Chondrocyte (in vitro differentiated cells): ENCODE data around the gene PRLR. TPM values are rescaled to one million over a fixed set of nuclear protein-coding genes. Genes with fewer than 3 reads are reported as not detected.

Source experiments
- DNase-seq: peaks from one replicate; pipeline ENCODE4 v3.0.0; 2021; ENCODE audit warnings: mixed read lengths, low spot score
- H3K27ac Mint-ChIP-seq: one replicate; pipeline ENCODE4 v1.8.0; 2021; ENCODE audit warnings: mild to moderate bottlenecking, moderate library complexity, mixed read lengths; ENCODE audit not compliant: unreplicated experiment
- H3K27me3 Mint-ChIP-seq: 2 replicates; pipeline ENCODE4 v1.8.0; 2021; ENCODE audit warnings: low read depth, mixed read lengths
- H3K36me3 Mint-ChIP-seq: 2 replicates; pipeline ENCODE4 v1.8.0; 2021; ENCODE audit warnings: low read depth, mixed read lengths
- H3K4me1 Mint-ChIP-seq: 2 replicates; pipeline ENCODE4 v1.8.0; 2021; ENCODE audit warnings: low read depth, mild to moderate bottlenecking, mixed read lengths
- H3K4me3 Mint-ChIP-seq: one replicate; pipeline ENCODE4 v1.8.0; 2021; ENCODE audit warnings: mild to moderate bottlenecking, moderate library complexity, mixed read lengths; ENCODE audit not compliant: unreplicated experiment
- H3K9me3 Mint-ChIP-seq: 2 replicates; pipeline ENCODE4 v1.8.0; 2021; ENCODE audit warnings: low read depth, mixed read lengths
- CTCF ChIP-seq: fragments of 200-600 bp; sonication (generic); IDR thresholded peaks from 2 replicates; pipeline ENCODE4 v1.5.0; 2021; ENCODE audit warnings: antibody characterized with exemption, mild to moderate bottlenecking, moderate library complexity
- total RNA-seq: library from RNA; stranded (reverse); gene quantifications from 3 replicates; pipeline ENCODE4 v1.2.1, GENCODE V29; 2021

Gene PRLR
- total RNA-seq, 1 donor from 2014 or later, result 0.05 TPM

GRCh38 chr5:35129276-35129675, 101.0 kb downstream of the PRLR start:
- Mint-ChIP-seq H3K27ac (no peak overlapping the region), H3K9me3 (peaks cover 4% of the 10 kb centered on the region), H3K4me1 (no peaks in the 10 kb centered on the region), H3K4me3 (no peak overlapping the region), H3K36me3 (no peaks in the 10 kb centered on the region), H3K27me3 (peaks cover 2% of the 10 kb centered on the region)
- no peak for TF ChIP-seq CTCF
- DNase-seq, result no peak

GRCh38 chr5:35127006-35127405, 103.3 kb downstream of the PRLR start:
- no peak overlapping the region for H3K27ac Mint-ChIP-seq
- TF ChIP-seq CTCF, result no peak
- peaks cover 4% of the 10 kb centered on the region for H3K9me3 Mint-ChIP-seq
- no peaks in the 10 kb centered on the region for H3K4me1 Mint-ChIP-seq
- H3K27me3 Mint-ChIP-seq, result peaks cover 2% of the 10 kb centered on the region
- H3K36me3 Mint-ChIP-seq, result no peaks in the 10 kb centered on the region
- DNase-seq, result no peak
- H3K4me3 Mint-ChIP-seq, result no peak overlapping the region

- Mint-ChIP-seq H3K4me3 (no peak overlapping the region), H3K36me3 (no peaks in the 10 kb centered on the region), H3K27ac (no peak overlapping the region), H3K27me3 (peaks cover 2% of the 10 kb centered on the region), H3K4me1 (no peaks in the 10 kb centered on the region), H3K9me3 (peaks cover 4% of the 10 kb centered on the region)
- no peak for DNase-seq
- TF ChIP-seq CTCF, result no peak
Observed at GRCh38 chr5:35125746-35126145, 104.5 kb downstream of the PRLR start.

- Mint-ChIP-seq H3K4me3 (no peak overlapping the region), H3K9me3 (no peaks in the 10 kb centered on the region), H3K36me3 (no peaks in the 10 kb centered on the region), H3K4me1 (no peaks in the 10 kb centered on the region), H3K27ac (no peak overlapping the region), H3K27me3 (peaks cover 2% of the 10 kb centered on the region)
- no peak for TF ChIP-seq CTCF
- DNase-seq, result no peak
Observed at GRCh38 chr5:35124932-35125331, 105.4 kb downstream of the PRLR start.

GRCh38 chr5:35122819-35123218, 107.5 kb downstream of the PRLR start:
- Mint-ChIP-seq H3K9me3 (no peaks in the 10 kb centered on the region), H3K27ac (no peak overlapping the region), H3K36me3 (no peaks in the 10 kb centered on the region), H3K4me3 (no peak overlapping the region), H3K27me3 (peaks cover 2% of the 10 kb centered on the region), H3K4me1 (no peaks in the 10 kb centered on the region)
- no peak for DNase-seq
- TF ChIP-seq CTCF, result no peak
